SK-MEL-5 (cell line): ENCODE data around the gene PPDPF. TPM values are rescaled to one million over a fixed set of nuclear protein-coding genes. Genes with fewer than 3 reads are reported as not detected.
"Not testable (repeated sequence)": the region's sequence is repeated elsewhere in the genome, so short reads cannot be mapped to it uniquely, and the experiment has no call there.

ENCODE experiments used
- DNase-seq: peaks from one replicate; pipeline ENCODE4 v3.0.0-alpha.2; 2016; ENCODE audit warnings: low read depth, low spot score
- in situ Hi-C: cut with HindIII; loops from 2 replicates; pipeline ENCODE4 v1.10.0; 2016; ENCODE audit warnings: low sequenced_read_pairs, high pct_unique_total_duplicates, low pct_unique_long_range_greater_than_20kb
- total RNA-seq: library from RNA; depleted of rRNA; stranded (reverse); fragments of >200 nt; shearing (Covaris generic); gene quantifications from 2 replicates; pipeline ENCODE4 v1.2.3, GENCODE V29; 2014

The PPDPF gene
- total RNA-seq, 1 experiment from 2014 or later: 37.5 TPM

GRCh38 chr20:63552481-63553249 is 32.1 kb downstream of the PPDPF start:
- in situ Hi-C loops: no loop called here
- DNase-seq: no peak

- in situ Hi-C loops: no loop called here
- DNase-seq: peak; percentile 81
These were observed 32.8 kb downstream of the PPDPF start for GRCh38 chr20:63553251-63553932.

- DNase-seq: no peak
- in situ Hi-C loops: no loop called here
These were observed 33.3 kb downstream of the PPDPF start, which contains the start of gene FNDC11 for GRCh38 chr20:63553933-63554290. TSS of gene FNDC11 (plus strand) at chr20:63554159. CDS start at chr20:63555664, 1,505 bp downstream.

GRCh38 chr20:63554361-63555278 is 34.1 kb downstream of the PPDPF start:
- in situ Hi-C loops: no loop called here
- DNase-seq: no peak

GRCh38 chr20:63555661-63556381 is 35.3 kb downstream of the PPDPF start:
- in situ Hi-C loops: no loop called here

GRCh38 chr20:63556873-63557478 is 36.4 kb downstream of the PPDPF start:
- in situ Hi-C loops: no loop called here
- no peak for DNase-seq

More at GRCh38 chr20:63555661-63556381, 35.3 kb downstream of the PPDPF start:
- DNase-seq: no peak

GRCh38 chr20:63557481-63557891 is 36.9 kb downstream of the PPDPF start:
- no peak for DNase-seq
- in situ Hi-C loops: no loop called here

GRCh38 chr20:63558804-63559484 is 38.4 kb downstream of the PPDPF start:
- DNase-seq: no peak
- in situ Hi-C loops: no loop called here

- DNase-seq, in situ Hi-C loops: not testable (repeated sequence)
These were observed 39.1 kb downstream of the PPDPF start for GRCh38 chr20:63559485-63560332.

- in situ Hi-C loops: no loop called here
- no peak for DNase-seq
These were observed 39.8 kb downstream of the PPDPF start for GRCh38 chr20:63560333-63560805.

- no peak for DNase-seq
- in situ Hi-C loops: no loop called here
These were observed 40.5 kb downstream of the PPDPF start for GRCh38 chr20:63560856-63561609.

GRCh38 chr20:63561624-63562396 is 41.2 kb downstream of the PPDPF start:
- no peak for DNase-seq
- in situ Hi-C loops: no loop called here

- in situ Hi-C loops: no loop called here
- DNase-seq: no peak
These were observed 42.1 kb downstream of the PPDPF start for GRCh38 chr20:63562461-63563224.
